ENCODE measurements around the gene ARMH4.
"Not testable (repeated sequence)": the region's sequence is repeated elsewhere in the genome, so short reads cannot be mapped to it uniquely, and the experiment has no call there.

ARMH4 gene

GRCh38 chr14:58131386-58131785 is 20.6 kb downstream of the ARMH4 start:
- no peak for TF ChIP-seq CTCF (IDR thresholded peaks at IDR 0.05; ENCODE audit: extremely low read depth, missing control alignments)
- no peak for DNase-seq (ENCODE audit: low spot score)

GRCh38 chr14:58130116-58130782 is 21.8 kb downstream of the ARMH4 start:
- no peak for TF ChIP-seq CTCF (IDR thresholded peaks at IDR 0.05; ENCODE audit: extremely low read depth, missing control alignments)
- no peak for DNase-seq (ENCODE audit: low spot score)

DNA sequence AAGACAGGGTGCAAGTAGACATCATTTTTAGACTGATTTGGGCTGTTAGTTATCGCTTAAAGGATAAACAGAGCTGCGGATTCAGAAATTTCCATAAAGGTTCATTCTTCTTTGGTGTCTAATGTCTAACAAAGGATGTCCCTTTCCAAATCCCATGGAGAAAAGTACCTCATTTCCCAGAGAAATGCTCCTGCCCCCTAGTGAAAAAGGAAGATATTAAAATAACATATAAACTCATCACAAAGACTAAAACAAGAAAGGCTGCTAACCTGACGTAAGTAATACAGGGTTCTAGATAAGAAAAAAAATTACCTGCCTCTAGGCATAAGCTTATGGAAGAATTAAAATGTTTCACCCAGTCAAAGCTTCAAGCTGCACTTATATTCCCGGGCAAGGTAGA is 22.8 kb downstream of the ARMH4 start:
- TF ChIP-seq CTCF (IDR thresholded peaks at IDR 0.05; ENCODE audit: extremely low read depth, missing control alignments): no peak
- DNase-seq (ENCODE audit: low spot score): no peak

DNA sequence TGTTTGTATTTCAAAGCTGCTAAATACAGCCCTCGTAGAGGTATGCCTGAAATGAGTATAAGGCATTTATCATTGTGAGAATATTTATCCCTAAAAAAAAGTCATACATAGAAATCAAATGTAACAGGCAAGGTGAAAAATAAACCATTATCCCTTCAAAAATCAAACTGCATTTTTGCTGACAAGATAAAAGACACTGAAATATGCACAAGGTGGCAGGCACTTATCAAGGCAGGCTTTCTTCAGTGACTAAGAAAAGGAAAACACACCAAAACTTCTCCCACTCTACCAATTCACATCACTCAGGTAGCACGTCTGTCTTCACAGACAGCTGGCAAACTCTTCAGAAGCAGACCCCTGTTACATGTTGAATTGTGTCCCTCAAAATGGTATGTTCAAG is 23.6 kb downstream of the ARMH4 start:
- no peak for DNase-seq (ENCODE audit: low spot score)
- TF ChIP-seq CTCF (IDR thresholded peaks at IDR 0.05; ENCODE audit: extremely low read depth, missing control alignments): no peak

GRCh38 chr14:58122546-58122945 is 29.5 kb downstream of the ARMH4 start:
- not testable (repeated sequence) for DNase-seq (ENCODE audit: low spot score)

DNA sequence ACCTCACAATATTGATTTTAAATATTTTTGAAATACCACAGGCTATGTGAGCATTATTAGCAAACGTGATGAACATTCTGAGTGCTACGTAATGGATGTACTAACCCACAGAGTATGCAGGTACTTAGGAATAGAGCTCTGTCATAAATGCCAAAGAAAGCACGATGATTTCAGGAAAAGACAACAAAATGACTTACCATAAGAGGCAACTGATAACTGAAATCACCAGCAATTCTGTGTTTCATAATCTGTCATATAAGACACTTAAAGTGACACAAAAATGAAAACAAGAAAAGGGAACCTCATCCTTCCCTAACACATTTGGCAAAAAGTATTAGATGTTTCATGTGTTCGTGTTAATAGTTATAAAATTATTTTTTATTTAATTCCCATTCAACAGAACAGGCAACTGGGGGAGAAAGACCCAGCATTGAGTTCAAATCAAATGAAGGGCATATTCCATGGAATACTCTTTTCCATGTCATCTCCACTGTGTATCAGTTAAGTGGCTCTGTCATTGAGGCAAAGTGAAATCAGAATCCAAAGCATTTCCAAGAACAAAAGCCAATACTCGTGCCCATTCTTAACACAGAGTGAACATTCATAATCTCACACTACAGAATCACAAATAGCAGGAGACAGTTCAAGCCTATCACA is 30.4 kb downstream of the ARMH4 start:
- no peak for TF ChIP-seq CTCF (IDR thresholded peaks at IDR 0.05; ENCODE audit: extremely low read depth, missing control alignments)
- DNase-seq (ENCODE audit: low spot score): no peak

GRCh38 chr14:58119381-58119780 is 32.6 kb downstream of the ARMH4 start:
- TF ChIP-seq CTCF (IDR thresholded peaks at IDR 0.05; ENCODE audit: extremely low read depth, missing control alignments): no peak
- no peak for DNase-seq (ENCODE audit: low spot score)
